C1 segment of cervical spinal cord (tissue), 14 donors: ENCODE data around the gene PSMG4.
A peak's percentile ranks its signal among the peaks of the same experiment; 100 is the strongest.

Source experiments
- DNase-seq, 14 donors: peaks; one replicate each; lab custom pipeline; 2025; lab: John Stamatoyannopoulos, UW

PSMG4 gene

GRCh38 chr6:3276174-3277167 lies 17.7 kb downstream of the PSMG4 start:
- DNase-seq = no peak

GRCh38 chr6:3277251-3277650 lies 18.5 kb downstream of the PSMG4 start:
- peak in 1 of 14 donors; percentile 18 for DNase-seq

- DNase-seq = no peak
Observed at GRCh38 chr6:3277851-3278416, 19.2 kb downstream of the PSMG4 start.

- DNase-seq = no peak
Observed at GRCh38 chr6:3278691-3279090, 19.9 kb downstream of the PSMG4 start.

GRCh38 chr6:3280091-3280490 lies 21.3 kb downstream of the PSMG4 start:
- DNase-seq = no peak

- no peak for DNase-seq
Observed at GRCh38 chr6:3280866-3281465, 22.2 kb downstream of the PSMG4 start.

- peak in 1 of 14 donors; percentile 23 for DNase-seq
Observed at GRCh38 chr6:3281631-3282475, 23.1 kb downstream of the PSMG4 start.

GRCh38 chr6:3282476-3283236 lies 23.9 kb downstream of the PSMG4 start:
- DNase-seq = no peak

GRCh38 chr6:3283241-3283640 lies 24.5 kb downstream of the PSMG4 start:
- DNase-seq = no peak

GRCh38 chr6:3283641-3284435 lies 25.1 kb downstream of the PSMG4 start:
- no peak for DNase-seq

GRCh38 chr6:3284436-3284876 lies 25.7 kb downstream of the PSMG4 start:
- peak in 8 of 14 donors; percentile 27 to 75 (median 40) for DNase-seq

GRCh38 chr6:3285049-3285639 lies 26.4 kb downstream of the PSMG4 start:
- peak in 4 of 14 donors; percentile 31 to 46 (median 36) for DNase-seq

GRCh38 chr6:3285732-3286131 lies 27.0 kb downstream of the PSMG4 start:
- no peak for DNase-seq

GRCh38 chr6:3286641-3287171 lies 28.0 kb downstream of the PSMG4 start:
- DNase-seq = no peak

GRCh38 chr6:3287308-3287707 lies 28.6 kb downstream of the PSMG4 start:
- no peak for DNase-seq

GRCh38 chr6:3287976-3288707 lies 29.4 kb downstream of the PSMG4 start:
- DNase-seq = no peak

- DNase-seq = no peak
Observed at GRCh38 chr6:3288711-3289663, 30.2 kb downstream of the PSMG4 start.
